ENCODE results near the gene ELOF1. TPM values are rescaled to one million over a fixed set of nuclear protein-coding genes. Genes with fewer than 3 reads are reported as not detected.

Gene ELOF1
- total and polyA plus RNA-seq, 2 experiments from 2014 or later = 30.3 to 72.6 TPM

DNA sequence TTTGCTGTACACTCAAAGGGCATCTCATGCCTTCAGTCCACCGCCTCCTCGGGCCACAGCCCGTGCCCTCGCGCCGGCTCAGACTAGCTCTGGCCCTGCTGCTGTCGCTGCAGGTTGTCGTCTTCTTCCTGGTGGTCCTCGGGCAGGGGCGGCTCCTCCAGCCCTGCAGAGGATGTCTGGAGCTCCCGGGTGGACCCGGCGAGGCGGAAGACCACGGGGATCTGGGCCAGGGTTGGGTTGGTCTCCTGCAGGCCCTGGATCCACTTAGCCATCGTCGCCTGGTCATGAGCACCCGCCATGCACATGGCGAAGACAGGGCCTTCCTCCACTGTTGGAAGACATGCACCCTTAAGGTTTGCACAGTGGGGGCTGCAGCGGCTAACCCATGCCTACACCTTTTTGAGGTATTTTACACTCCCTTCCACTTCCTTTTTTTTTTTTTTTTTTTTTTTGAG is 52.9 kb downstream of the ELOF1 start:
- Histone ChIP-seq H3K4me2 (peak overlapping the region; percentile 92), H3K4me1 (ENCODE audit: insufficient read depth) (peaks cover 5% of the 10 kb centered on the region), H2AFZ (peak overlapping the region; percentile 78), H3K4me3 (peak overlapping the region; percentile 32), H3K27me3 (no peaks in the 10 kb centered on the region), H4K20me1 (ENCODE audit: insufficient read depth, poor library complexity, severe bottlenecking) (no peaks in the 10 kb centered on the region), H3K27ac (peak overlapping the region; percentile 94), H3K79me2 (peaks cover 10% of the 10 kb centered on the region), H3K9me2 (replicated peaks; ENCODE audit: insufficient read depth) (no peaks in the 10 kb centered on the region), H3K9me3 (ENCODE audit: low read depth) (no peaks in the 10 kb centered on the region), H3K36me3 (replicated peaks; ENCODE audit: insufficient read depth, low read depth) (no peaks in the 10 kb centered on the region)
- DNase-seq (ENCODE audit: low spot score) = no peak
- TF ChIP-seq, protein P1, sequence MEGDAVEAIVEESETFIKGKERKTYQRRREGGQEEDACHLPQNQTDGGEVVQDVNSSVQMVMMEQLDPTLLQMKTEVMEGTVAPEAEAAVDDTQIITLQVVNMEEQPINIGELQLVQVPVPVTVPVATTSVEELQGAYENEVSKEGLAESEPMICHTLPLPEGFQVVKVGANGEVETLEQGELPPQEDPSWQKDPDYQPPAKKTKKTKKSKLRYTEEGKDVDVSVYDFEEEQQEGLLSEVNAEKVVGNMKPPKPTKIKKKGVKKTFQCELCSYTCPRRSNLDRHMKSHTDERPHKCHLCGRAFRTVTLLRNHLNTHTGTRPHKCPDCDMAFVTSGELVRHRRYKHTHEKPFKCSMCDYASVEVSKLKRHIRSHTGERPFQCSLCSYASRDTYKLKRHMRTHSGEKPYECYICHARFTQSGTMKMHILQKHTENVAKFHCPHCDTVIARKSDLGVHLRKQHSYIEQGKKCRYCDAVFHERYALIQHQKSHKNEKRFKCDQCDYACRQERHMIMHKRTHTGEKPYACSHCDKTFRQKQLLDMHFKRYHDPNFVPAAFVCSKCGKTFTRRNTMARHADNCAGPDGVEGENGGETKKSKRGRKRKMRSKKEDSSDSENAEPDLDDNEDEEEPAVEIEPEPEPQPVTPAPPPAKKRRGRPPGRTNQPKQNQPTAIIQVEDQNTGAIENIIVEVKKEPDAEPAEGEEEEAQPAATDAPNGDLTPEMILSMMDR (IDR thresholded peaks at IDR 0.05; ENCODE audit: poor library complexity) = no peak
- TF ChIP-seq EZH2phosphoT487 (IDR thresholded peaks at IDR 0.05; ENCODE audit: low read depth, severe bottlenecking, unreplicated experiment) (no peak), EZH2 (IDR thresholded peaks at IDR 0.05; ENCODE audit: borderline replicate concordance) (no peak)
- 61% methylated on average over 20 of the region's 20 CpGs for WGBS (ENCODE audit: low lambda C conversion rate, missing lambda C conversion rate)

DNA sequence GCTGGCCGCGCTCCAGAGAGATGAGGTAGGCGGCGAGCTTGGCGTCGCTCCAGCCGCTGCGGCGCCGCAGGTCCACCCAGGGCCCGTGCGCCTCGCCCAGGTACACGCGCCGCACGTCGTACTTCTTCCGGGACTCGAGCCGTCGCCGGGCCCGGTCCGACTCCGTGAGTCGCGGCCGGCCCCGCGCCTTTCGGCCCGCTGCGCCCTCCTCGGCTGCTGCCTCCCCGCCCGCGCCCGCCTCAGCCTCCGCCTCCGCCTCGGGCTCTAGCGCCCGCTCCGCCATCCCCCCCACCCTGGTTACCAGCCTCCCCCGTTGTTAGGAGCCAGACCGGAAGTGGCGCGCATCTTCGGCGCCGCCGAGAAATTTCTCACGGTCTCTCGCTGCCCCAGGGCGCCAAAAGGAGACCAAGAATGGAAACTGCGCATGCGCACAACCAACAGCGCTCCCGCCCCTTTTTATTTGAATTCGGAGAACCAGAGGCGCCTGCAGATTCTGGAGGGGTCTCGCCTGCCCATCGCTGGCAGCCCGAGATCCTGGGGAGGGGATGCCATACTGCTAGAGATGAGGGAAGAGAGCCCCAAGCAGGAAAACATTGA is 53.4 kb downstream of the ELOF1 start, which contains the start of gene ZNF653:
Gene ZNF653 (minus strand): TSS at position 336 of the 597 bp plus-strand sequence. CDS start 53 bp downstream, at position 283.
- Histone ChIP-seq H3K27me3 (no peaks in the 10 kb centered on the region), H3K27ac (peak within 1 kb of the TSS; percentile 94), H3K36me3 (replicated peaks; ENCODE audit: insufficient read depth, low read depth) (no peaks in the 10 kb centered on the region), H3K9me2 (replicated peaks; ENCODE audit: insufficient read depth) (no peaks in the 10 kb centered on the region), H3K4me2 (peak within 1 kb of the TSS; percentile 92), H3K4me3 (peak within 1 kb of the TSS; percentile 53), H2AFZ (peak within 1 kb of the TSS; percentile 78), H3K4me1 (ENCODE audit: insufficient read depth) (peaks cover 5% of the 10 kb centered on the region), H3K9me3 (ENCODE audit: low read depth) (no peaks in the 10 kb centered on the region), H4K20me1 (ENCODE audit: insufficient read depth, poor library complexity, severe bottlenecking) (no peaks in the 10 kb centered on the region), H3K79me2 (peaks cover 10% of the 10 kb centered on the region)
- peak; percentile 98 for DNase-seq (ENCODE audit: low spot score)
- WGBS (ENCODE audit: low lambda C conversion rate, missing lambda C conversion rate) = under 1% methylated on average over 17 of the region's 65 CpGs
- TF ChIP-seq, protein P1 (IDR thresholded peaks at IDR 0.05; ENCODE audit: poor library complexity) = no peak
- TF ChIP-seq EZH2 (IDR thresholded peaks at IDR 0.05; ENCODE audit: borderline replicate concordance) = no peak
- TF ChIP-seq EZH2phosphoT487 (IDR thresholded peaks at IDR 0.05; ENCODE audit: low read depth, severe bottlenecking, unreplicated experiment) = no peak

DNA sequence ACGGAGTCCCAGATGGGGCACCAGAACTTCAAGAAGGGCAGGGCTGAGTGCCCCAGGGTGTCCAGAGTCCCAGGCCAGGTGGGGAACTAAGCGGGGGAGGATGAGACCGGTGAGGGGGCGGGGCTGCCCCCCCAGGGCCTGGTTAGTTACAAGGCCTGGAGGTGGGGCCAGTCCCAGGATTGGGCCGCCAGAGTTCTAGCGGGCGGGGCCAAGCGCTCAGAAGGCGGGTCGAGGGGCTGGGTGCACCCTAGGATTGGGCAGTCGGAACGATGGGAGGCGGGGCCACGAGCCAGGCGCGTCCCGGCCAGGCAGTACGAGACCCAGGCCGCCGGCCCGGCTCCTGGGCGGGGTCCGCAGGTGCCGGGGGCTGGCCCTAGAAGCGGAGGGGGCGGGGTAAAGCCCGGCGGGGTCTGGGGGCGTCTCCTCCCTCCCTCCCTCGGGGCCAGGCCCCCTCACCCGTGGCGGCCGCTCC is 54.0 kb downstream of the ELOF1 start:
- H3K4me1 ChIP-seq (ENCODE audit: insufficient read depth) = peaks cover 5% of the 10 kb centered on the region
- H2AFZ ChIP-seq = peak overlapping the region; percentile 65
- no peaks in the 10 kb centered on the region for H4K20me1 ChIP-seq (ENCODE audit: insufficient read depth, poor library complexity, severe bottlenecking)
- H3K27me3 ChIP-seq = no peaks in the 10 kb centered on the region
- no peaks in the 10 kb centered on the region for H3K9me3 ChIP-seq (ENCODE audit: low read depth)
- peak overlapping the region; percentile 53 for H3K4me3 ChIP-seq
- H3K9me2 ChIP-seq (replicated peaks; ENCODE audit: insufficient read depth) = no peaks in the 10 kb centered on the region
- TF ChIP-seq EZH2 (IDR thresholded peaks at IDR 0.05; ENCODE audit: borderline replicate concordance) (no peak), EZH2phosphoT487 (IDR thresholded peaks at IDR 0.05; ENCODE audit: low read depth, severe bottlenecking, unreplicated experiment) (no peak)
- TF ChIP-seq, protein P1 (IDR thresholded peaks at IDR 0.05; ENCODE audit: poor library complexity) = no peak
- H3K36me3 ChIP-seq (replicated peaks; ENCODE audit: insufficient read depth, low read depth) = no peaks in the 10 kb centered on the region
- peaks cover 10% of the 10 kb centered on the region for H3K79me2 ChIP-seq
- peak overlapping the region; percentile 92 for H3K4me2 ChIP-seq
- 2% methylated on average over 4 of the region's 33 CpGs for WGBS (ENCODE audit: low lambda C conversion rate, missing lambda C conversion rate)
- peak; percentile 98 for DNase-seq (ENCODE audit: low spot score)
- H3K27ac ChIP-seq = peak overlapping the region; percentile 94

All from hepatocyte (in vitro differentiated cells).